DOHH2 (cell line): ENCODE results near the gene CORO1C.

Source experiments
- H3F3A ChIP-seq: fragments of 200-600 bp; sonication (generic), shearing (Covaris generic); 2 replicates; pipeline ENCODE4 v1.6.0; 2016; ENCODE audit warnings: antibody characterized with exemption, mild to moderate bottlenecking; ENCODE audit not compliant: control insufficient read depth, insufficient read depth
- H3K27ac ChIP-seq: fragments of 200-600 bp; sonication (generic); 2 replicates; pipeline ENCODE4 v1.5.1; 2014; ENCODE audit warnings: low read depth, mild to moderate bottlenecking, low read length, moderate library complexity
- H3K27me3 ChIP-seq: fragments of 200-600 bp; sonication (generic); 2 replicates; pipeline ENCODE4 v1.6.1; 2014; ENCODE audit warnings: mild to moderate bottlenecking, low read length, mixed read lengths; ENCODE audit not compliant: control insufficient read depth
- H3K36me3 ChIP-seq: fragments of 200-600 bp; sonication (generic); 2 replicates; pipeline ENCODE4 v1.6.1; 2014; ENCODE audit warnings: mild to moderate bottlenecking, low read length, moderate library complexity, mixed read lengths; ENCODE audit not compliant: control insufficient read depth
- H3K4me1 ChIP-seq: fragments of 200-600 bp; sonication (generic); 2 replicates; pipeline ENCODE4 v1.6.1; 2014; ENCODE audit warnings: mild to moderate bottlenecking, low read length, mixed read lengths; ENCODE audit not compliant: control insufficient read depth
- H3K4me2 ChIP-seq: fragments of 200-600 bp; sonication (generic); 2 replicates; pipeline ENCODE4 v1.6.0; 2014; ENCODE audit warnings: mild to moderate bottlenecking, low read length, moderate library complexity
- H3K4me3 ChIP-seq: fragments of 200-600 bp; sonication (generic); 2 replicates; pipeline ENCODE4 v1.5.1; 2014; ENCODE audit warnings: mild to moderate bottlenecking, low read length, mixed read lengths
- H3K79me2 ChIP-seq: fragments of 200-600 bp; sonication (generic); 2 replicates; pipeline ENCODE4 v1.6.1; 2014; ENCODE audit warnings: mild to moderate bottlenecking, low read length, mixed read lengths; ENCODE audit not compliant: control insufficient read depth
- H3K9me2 ChIP-seq: fragments of 200-600 bp; sonication (generic); replicated peaks from 2 replicates; pipeline ENCODE4 v1.6.1; 2014; ENCODE audit warnings: mild to moderate bottlenecking, low read length, mixed read lengths; ENCODE audit not compliant: control insufficient read depth
- H3K9me3 ChIP-seq: fragments of 200-600 bp; sonication (generic); 2 replicates; pipeline ENCODE4 v1.6.1; 2014; ENCODE audit warnings: antibody characterized with exemption, low read length, mixed read lengths; ENCODE audit not compliant: control insufficient read depth, insufficient read depth
- H4K20me1 ChIP-seq: fragments of 200-600 bp; sonication (generic); 2 replicates; pipeline ENCODE4 v1.6.0; 2014; ENCODE audit warnings: low read depth, mild to moderate bottlenecking, antibody characterized with exemption, low read length, moderate library complexity; ENCODE audit not compliant: control insufficient read depth, insufficient read depth
- EZH2phosphoT487 ChIP-seq: fragments of 200-600 bp; sonication (generic); IDR thresholded peaks from 2 replicates; pipeline ENCODE4 v1.6.1; 2017; ENCODE audit warnings: borderline replicate concordance, mild to moderate bottlenecking, antibody characterized with exemption, low read length, moderate library complexity, mixed read lengths
- TF ChIP-seq, protein P1 (sequence below): fragments of 200-600 bp; sonication (generic); IDR thresholded peaks from one replicate; pipeline ENCODE4 v1.5.1; 2014; ENCODE audit warnings: antibody characterized with exemption, mild to moderate bottlenecking, low read depth, low read length; ENCODE audit not compliant: poor library complexity, severe bottlenecking

CORO1C gene

DNA sequence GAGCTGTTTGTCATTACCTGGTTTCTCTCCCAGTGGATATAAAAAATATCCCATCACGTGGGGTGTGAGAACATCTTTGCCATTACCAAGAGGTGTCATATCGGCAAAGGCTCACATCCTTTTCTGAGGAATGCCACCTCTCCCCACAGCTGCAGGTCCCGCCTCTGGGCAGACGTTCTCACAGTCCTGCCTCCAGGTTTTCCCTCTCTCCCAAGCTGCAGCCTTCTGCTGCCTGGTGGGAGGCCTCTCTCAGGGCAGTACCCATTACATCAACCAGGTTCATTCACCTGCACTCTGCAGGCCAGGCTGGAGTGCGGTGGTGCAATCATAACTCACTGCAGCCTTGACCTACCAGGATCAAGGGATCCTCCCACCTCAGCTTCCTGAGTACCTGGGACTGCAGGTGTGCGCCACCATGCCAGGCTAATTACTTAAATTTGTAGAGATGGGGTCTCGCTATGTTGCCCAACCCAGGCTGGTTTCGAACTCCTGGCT is 118.5 kb downstream of the CORO1C start:
- Histone ChIP-seq H3K4me3 (no peak overlapping the region), H3K9me3 (peaks cover 10% of the 10 kb centered on the region; the same call in 1 of the 2 replicates), H3F3A (no peaks in the 10 kb centered on the region), H3K27ac (no peak overlapping the region), H3K9me2 (no peaks in the 10 kb centered on the region), H3K36me3 (no peaks in the 10 kb centered on the region), H3K79me2 (no peaks in the 10 kb centered on the region), H4K20me1 (no peaks in the 10 kb centered on the region), H3K4me1 (peaks cover 29% of the 10 kb centered on the region), H3K27me3 (peaks cover 37% of the 10 kb centered on the region), H3K4me2 (no peak overlapping the region)
- TF ChIP-seq, protein P1, sequence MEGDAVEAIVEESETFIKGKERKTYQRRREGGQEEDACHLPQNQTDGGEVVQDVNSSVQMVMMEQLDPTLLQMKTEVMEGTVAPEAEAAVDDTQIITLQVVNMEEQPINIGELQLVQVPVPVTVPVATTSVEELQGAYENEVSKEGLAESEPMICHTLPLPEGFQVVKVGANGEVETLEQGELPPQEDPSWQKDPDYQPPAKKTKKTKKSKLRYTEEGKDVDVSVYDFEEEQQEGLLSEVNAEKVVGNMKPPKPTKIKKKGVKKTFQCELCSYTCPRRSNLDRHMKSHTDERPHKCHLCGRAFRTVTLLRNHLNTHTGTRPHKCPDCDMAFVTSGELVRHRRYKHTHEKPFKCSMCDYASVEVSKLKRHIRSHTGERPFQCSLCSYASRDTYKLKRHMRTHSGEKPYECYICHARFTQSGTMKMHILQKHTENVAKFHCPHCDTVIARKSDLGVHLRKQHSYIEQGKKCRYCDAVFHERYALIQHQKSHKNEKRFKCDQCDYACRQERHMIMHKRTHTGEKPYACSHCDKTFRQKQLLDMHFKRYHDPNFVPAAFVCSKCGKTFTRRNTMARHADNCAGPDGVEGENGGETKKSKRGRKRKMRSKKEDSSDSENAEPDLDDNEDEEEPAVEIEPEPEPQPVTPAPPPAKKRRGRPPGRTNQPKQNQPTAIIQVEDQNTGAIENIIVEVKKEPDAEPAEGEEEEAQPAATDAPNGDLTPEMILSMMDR = no peak
- TF ChIP-seq EZH2phosphoT487 = no peak

DNA sequence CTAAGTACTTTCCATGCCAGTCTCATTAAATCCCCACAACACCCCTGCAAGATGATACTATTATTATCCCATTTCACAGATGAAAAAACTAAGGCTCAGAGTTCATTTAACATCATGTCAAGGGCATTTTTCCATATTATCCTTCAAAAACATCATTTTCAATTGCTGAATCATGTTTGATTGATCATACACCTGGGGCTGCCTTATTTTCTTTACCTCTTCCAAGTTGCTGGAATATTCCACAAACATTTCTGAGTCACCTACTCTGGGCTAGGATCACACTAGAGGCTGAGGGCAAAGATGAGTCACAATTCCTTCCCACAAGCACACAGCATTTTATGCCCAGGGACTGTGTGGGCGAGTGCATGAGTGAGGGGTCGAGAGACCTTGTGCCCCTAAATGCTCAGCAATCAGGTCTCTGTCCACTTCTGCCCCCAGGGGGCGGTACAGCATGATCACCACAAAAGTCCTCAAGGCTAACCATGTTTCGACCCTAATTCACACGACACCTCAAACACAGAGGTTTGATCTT is 119.4 kb downstream of the CORO1C start:
- H3K9me3 ChIP-seq = peaks cover 10% of the 10 kb centered on the region; the same call in 1 of the 2 replicates
- TF ChIP-seq, protein P1 = peak; percentile 86
- no peak for TF ChIP-seq EZH2phosphoT487
- no peak overlapping the region for H3K4me2 ChIP-seq
- H3K9me2 ChIP-seq = no peaks in the 10 kb centered on the region
- H3K79me2 ChIP-seq = no peaks in the 10 kb centered on the region
- H3F3A ChIP-seq = no peaks in the 10 kb centered on the region
- no peaks in the 10 kb centered on the region for H4K20me1 ChIP-seq
- peaks cover 22% of the 10 kb centered on the region for H3K4me1 ChIP-seq
- H3K27me3 ChIP-seq = peaks cover 37% of the 10 kb centered on the region
- no peak overlapping the region for H3K4me3 ChIP-seq
- H3K36me3 ChIP-seq = no peaks in the 10 kb centered on the region
- H3K27ac ChIP-seq = no peak overlapping the region

DNA sequence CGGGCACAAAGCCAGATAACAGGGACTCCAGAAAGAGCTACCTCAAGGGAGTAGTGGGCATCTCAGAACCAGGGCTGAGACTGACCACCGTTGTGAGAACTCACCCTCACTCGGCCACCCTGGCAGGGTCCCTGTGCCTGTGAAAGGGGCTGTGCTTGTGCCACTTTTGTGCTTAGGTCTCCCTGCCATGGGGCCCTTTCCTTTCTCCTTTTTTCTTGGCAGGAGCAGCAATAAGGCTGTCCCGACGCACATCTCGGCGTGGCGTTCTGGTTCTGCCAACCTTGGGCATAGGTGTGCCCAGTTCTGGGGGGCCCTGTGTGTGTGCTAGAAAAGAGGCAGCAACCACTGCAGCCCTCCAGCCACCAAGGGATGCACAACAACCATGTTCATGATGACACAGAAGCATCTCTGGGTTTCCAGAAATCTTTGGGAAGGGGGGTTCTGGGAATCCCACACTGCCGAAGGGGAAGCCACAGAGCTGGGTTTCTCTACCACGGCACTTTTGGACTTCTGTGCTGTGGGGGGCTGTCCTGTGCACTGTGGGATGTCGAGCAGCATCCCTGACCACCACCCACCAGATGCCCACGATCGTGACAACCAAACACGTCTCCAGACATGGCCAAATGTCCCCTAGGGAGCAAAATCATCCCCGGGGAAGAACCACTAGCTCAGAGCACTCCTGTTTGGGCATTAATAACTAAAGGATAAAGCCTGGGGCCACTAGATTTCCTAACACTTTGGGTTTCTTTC is 120.3 kb downstream of the CORO1C start:
- no peaks in the 10 kb centered on the region for H3K36me3 ChIP-seq
- no peaks in the 10 kb centered on the region for H3K79me2 ChIP-seq
- H3K9me2 ChIP-seq = no peaks in the 10 kb centered on the region
- H3K27ac ChIP-seq = no peak overlapping the region
- no peak overlapping the region for H3K4me3 ChIP-seq
- H3K4me2 ChIP-seq = no peak overlapping the region
- H3K9me3 ChIP-seq = peaks cover 5% of the 10 kb centered on the region; the same call in 1 of the 2 replicates
- no peaks in the 10 kb centered on the region for H4K20me1 ChIP-seq
- H3K4me1 ChIP-seq = peaks cover 17% of the 10 kb centered on the region
- H3K27me3 ChIP-seq = peaks cover 37% of the 10 kb centered on the region
- TF ChIP-seq EZH2phosphoT487 = no peak
- TF ChIP-seq, protein P1 = no peak
- 0 out of 2 replicates have a peak, but pooled peaks cover 2% of the 10 kb centered on the region for H3F3A ChIP-seq
